Endothelial cell of umbilical vein (primary cell): ENCODE results near the gene ABCA9. TPM values are rescaled to one million over a fixed set of nuclear protein-coding genes. Genes with fewer than 3 reads are reported as not detected.

Source experiments
- BruUV-seq: library from RNA; stranded (reverse); fragments of 400-500 nt; replicated peaks from 2 replicates; lab custom pipeline; 2021; lab: Mats Ljungman, UMichigan
- CTCF ChIA-PET: fragments of 300-600, 350-600 bp; sonication (Branson Sonifier 250); formaldehyde crosslinking; loops from one replicate; lab custom pipeline; 2021; ENCODE audit warnings: antibody characterized with exemption, inconsistent platforms; lab: Charles Lee
- POLR2A ChIA-PET: fragments of 300-600, 350-600 bp; sonication (Branson Sonifier 250); formaldehyde crosslinking; loops from one replicate; lab custom pipeline; 2021; ENCODE audit warnings: antibody characterized with exemption, inconsistent platforms; lab: Charles Lee
- DNase-seq: peaks from one replicate; pipeline ENCODE4 v3.0.0-alpha.2; 2011; ENCODE audit warnings: low read depth, low spot score
- FAIRE-seq: peaks from 2 replicates; lab custom pipeline; 2011; peaks lifted over from hg19 to GRCh38; lab: Jason Lieb, UNC
- H2AFZ ChIP-seq: 2 replicates; pipeline ENCODE4 v1.6.0; 2012; ENCODE audit warnings: low read depth, low read length, control low read depth, inconsistent platforms
- H3K27ac ChIP-seq: 2 replicates; pipeline ENCODE4 v1.5.1; 2011; ENCODE audit warnings: low read depth, mild to moderate bottlenecking, control low read depth, low read length, moderate library complexity; ENCODE audit not compliant: insufficient read depth
- H3K27me3 ChIP-seq, 2 experiments: 2 replicates each; pipeline versions ENCODE4 v1.6.0 to v1.6.1; 2011; ENCODE audit warnings: low read length in 2 of 2, mixed read lengths in 1 of 2; ENCODE audit not compliant: control insufficient read depth in 2 of 2, insufficient read depth in 2 of 2
- H3K36me3 ChIP-seq, 2 experiments: 2 replicates in 1 of 2; 3 replicates in 1 of 2; pipeline ENCODE4 v1.5.1; 2011; ENCODE audit warnings: low read length in 2 of 2, mild to moderate bottlenecking in 1 of 2, moderate library complexity in 1 of 2; ENCODE audit not compliant: control insufficient read depth in 2 of 2, insufficient read depth in 2 of 2; ENCODE audit errors: extremely low read depth in 1 of 2
- H3K4me1 ChIP-seq: 3 replicates; pipeline ENCODE4 v1.5.1; 2011; ENCODE audit warnings: mild to moderate bottlenecking, low read length; ENCODE audit not compliant: control insufficient read depth, insufficient read depth; ENCODE audit errors: extremely low read depth
- H3K4me2 ChIP-seq: 2 replicates; pipeline ENCODE4 v1.6.1; 2011; ENCODE audit warnings: low read length, control low read depth, mixed read lengths; ENCODE audit not compliant: insufficient read depth
- H3K4me3 ChIP-seq, 3 experiments: fragments of 200-600 bp in 1 of 3; sonication (generic), shearing (Covaris generic) in 1 of 3; replicated peaks in 1 of 3; 2 replicates each; pipeline ENCODE4 v1.5.1; 2011 to 2016; ENCODE audit warnings: control low read depth in 3 of 3, low read length in 3 of 3, mild to moderate bottlenecking in 2 of 3, inconsistent platforms in 1 of 3, low read depth in 1 of 3, moderate library complexity in 1 of 3; ENCODE audit not compliant: insufficient read depth in 1 of 3
- H3K79me2 ChIP-seq: 2 replicates; pipeline ENCODE4 v1.6.0; 2012; ENCODE audit warnings: low read length, inconsistent platforms; ENCODE audit not compliant: control insufficient read depth, insufficient read depth
- H3K9ac ChIP-seq: replicated peaks from 2 replicates; pipeline ENCODE3; 2011; ENCODE audit warnings: low read length, control low read depth; ENCODE audit not compliant: insufficient read depth; ENCODE audit errors: extremely low read depth
- H3K9me1 ChIP-seq: replicated peaks from 3 replicates; pipeline ENCODE4 v1.6.0; 2011; ENCODE audit warnings: mild to moderate bottlenecking, low read length; ENCODE audit not compliant: control insufficient read depth, insufficient read depth; ENCODE audit errors: extremely low read depth
- H3K9me3 ChIP-seq: replicated peaks from 2 replicates; pipeline ENCODE4 v1.5.1; 2012; ENCODE audit warnings: low read length, inconsistent platforms; ENCODE audit not compliant: control insufficient read depth, insufficient read depth
- H4K20me1 ChIP-seq: replicated peaks from 2 replicates; pipeline ENCODE3; 2011; ENCODE audit warnings: mild to moderate bottlenecking, low read length; ENCODE audit not compliant: control insufficient read depth, insufficient read depth; ENCODE audit errors: extremely low read depth
- EZH2 ChIP-seq: IDR thresholded peaks from 2 replicates; pipeline ENCODE4 v1.6.1; 2012; ENCODE audit warnings: borderline replicate concordance, low read depth, mild to moderate bottlenecking, moderate library complexity, low read length, inconsistent platforms; ENCODE audit not compliant: severe bottlenecking
- FOS ChIP-seq: IDR thresholded peaks from 2 replicates; pipeline ENCODE4 v1.6.1; 2011; ENCODE audit warnings: mild to moderate bottlenecking, low read length, moderate library complexity, borderline replicate concordance; ENCODE audit not compliant: insufficient read depth
- GATA2 ChIP-seq: IDR thresholded peaks from 2 replicates; pipeline ENCODE4 v1.7.0; 2011; ENCODE audit warnings: low read depth, mild to moderate bottlenecking, moderate library complexity, mixed read lengths, low read length; ENCODE audit not compliant: insufficient read length, insufficient read depth
- JUN ChIP-seq: IDR thresholded peaks from 2 replicates; pipeline ENCODE4 v1.6.1; 2011; ENCODE audit warnings: borderline replicate concordance, low read depth; ENCODE audit not compliant: insufficient read length, insufficient read depth
- MYC ChIP-seq: IDR thresholded peaks from one replicate; pipeline ENCODE4 v1.6.1; 2011; ENCODE audit warnings: mild to moderate bottlenecking, low read depth, low read length
- POLR2A ChIP-seq: IDR thresholded peaks from 2 replicates; pipeline ENCODE4 v1.6.1; 2012; ENCODE audit warnings: low read depth, mild to moderate bottlenecking, control low read depth, low read length
- POLR2AphosphoS5 ChIP-seq: IDR thresholded peaks from 2 replicates; pipeline ENCODE4 v1.6.1; 2012; ENCODE audit warnings: low read depth, mild to moderate bottlenecking, control low read depth, low read length, moderate library complexity; ENCODE audit not compliant: insufficient read depth
- dilution Hi-C: fragments of 300-500 bp; cut with MboI; formaldehyde crosslinking; loops from one replicate; pipeline ENCODE4 v1.15.0; 2019; ENCODE audit warnings: low sequenced_read_pairs; ENCODE audit not compliant: extremely low pct_ligation_motif_present
- intact Hi-C: fragments of 100-400 bp; cut with micrococcal nuclease; formaldehyde crosslinking; loops from one replicate; pipeline ENCODE4 v1.10.0; 2022
- polyA plus RNA-seq, 4 experiments: library from polyadenylated mRNA; depleted of rRNA in 3 of 4; stranded (reverse) in 3 of 4; unstranded in 1 of 4; fragments of >200 nt; gene quantifications; 2 replicates each; pipeline versions ENCODE4 v1.2.1 to v1.2.3, GENCODE V29; 2011 to 2012; ENCODE audit warnings: missing spikeins in 1 of 4
- total RNA-seq: library from RNA; stranded (reverse); gene quantifications from 2 replicates; pipeline ENCODE4 v1.2.3, GENCODE V29; 2021
- TF ChIP-seq, protein P1 (sequence below), 2 donors: IDR thresholded peaks; 1 replicate in 1 of 2; 2 replicates in 1 of 2; pipeline ENCODE4 v1.5.1; 2011; ENCODE audit warnings: low read length in 2 of 2, mild to moderate bottlenecking in 2 of 2, moderate library complexity in 2 of 2, control low read depth in 1 of 2, inconsistent platforms in 1 of 2, low read depth in 1 of 2; ENCODE audit not compliant: insufficient read depth in 1 of 2; ENCODE audit errors: extremely low read depth in 1 of 2
- TF ChIP-seq, protein P2 (sequence below): IDR thresholded peaks from 2 replicates; pipeline ENCODE4 v1.6.1; 2011; ENCODE audit not compliant: insufficient read depth, insufficient read length

ABCA9 gene
- total and polyA plus RNA-seq, 2 donors (not counting 3 experiments of a cell fraction or from before 2014, with no cell fraction given), result 2.7 to 7.7 TPM

DNA sequence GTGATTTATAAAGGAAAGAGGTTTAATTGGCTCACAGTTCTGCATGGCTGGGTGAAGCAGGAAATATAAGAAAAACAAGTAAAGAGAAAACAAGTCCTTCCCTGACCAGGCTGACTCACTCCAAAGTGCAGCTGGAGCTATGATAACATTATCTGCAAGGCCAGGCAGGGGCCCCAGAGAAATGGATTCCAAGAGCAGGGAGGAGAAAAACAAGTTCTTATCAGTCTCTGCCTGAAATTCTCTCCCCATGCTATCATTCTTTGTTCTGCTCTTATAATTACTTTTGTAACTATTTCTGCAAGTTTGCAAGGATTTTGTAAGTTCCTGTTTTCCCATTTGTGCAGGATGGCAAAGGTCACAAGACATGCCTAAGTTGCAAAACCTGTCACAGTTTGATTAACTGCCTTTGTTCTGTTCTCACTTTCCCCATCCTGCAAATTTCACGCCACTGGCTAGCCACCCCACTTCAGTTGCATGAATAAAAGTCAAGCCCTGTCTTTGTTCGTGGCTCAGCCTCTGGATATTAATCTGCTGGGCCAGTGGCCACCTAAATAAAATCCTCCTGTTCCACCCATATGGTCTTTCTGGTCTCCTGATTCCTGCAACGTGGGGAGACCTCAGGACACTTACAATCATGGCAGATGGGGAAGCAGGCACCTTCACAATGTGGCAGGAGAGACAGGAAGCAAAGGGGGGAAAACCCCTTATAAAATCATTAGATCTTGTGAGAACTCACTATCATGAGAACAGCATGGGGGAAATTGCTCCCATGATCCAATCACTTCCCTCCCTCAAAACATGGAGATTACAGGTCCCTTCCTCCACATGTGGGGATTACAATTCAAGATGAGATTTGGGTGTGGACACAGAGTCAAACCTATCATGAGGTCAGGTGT lies 13.1 kb downstream of the ABCA9 start:
- Histone ChIP-seq H3K9ac (peak overlapping the region; percentile 69), H3K4me2 (peak overlapping the region; percentile 22), H2AFZ (peak overlapping the region; percentile 9), H3K4me3 (no peak overlapping the region), H3K36me3 (peaks cover 0 to 3% of the 10 kb centered on the region in 2 experiments), H3K27ac (peak overlapping the region; percentile 95), H3K9me3 (no peaks in the 10 kb centered on the region), H3K27me3 (no peaks in the 10 kb centered on the region), H3K4me1 (peaks cover 35% of the 10 kb centered on the region), H3K9me1 (no peaks in the 10 kb centered on the region), H3K79me2 (no peaks in the 10 kb centered on the region), H4K20me1 (no peaks in the 10 kb centered on the region)
- peak; percentile 71 for FAIRE-seq
- dilution Hi-C loops, result no loop called here
- POLR2A ChIA-PET, result no interaction called here
- CTCF ChIA-PET, result interaction anchor here (1.0 to 1.1 kb wide), 3 partner anchors 8 to 253 kb away, joined by 3 to 4 read pairs (median 3); no protein-coding TSS in a partner anchor
- peak; percentile 99 for DNase-seq
- TF ChIP-seq FOS, result peak; percentile 95
- TF ChIP-seq GATA2, result peak; percentile 98
- TF ChIP-seq MYC, result no peak
- peak; percentile 91 for TF ChIP-seq JUN
- TF ChIP-seq, protein P1, sequence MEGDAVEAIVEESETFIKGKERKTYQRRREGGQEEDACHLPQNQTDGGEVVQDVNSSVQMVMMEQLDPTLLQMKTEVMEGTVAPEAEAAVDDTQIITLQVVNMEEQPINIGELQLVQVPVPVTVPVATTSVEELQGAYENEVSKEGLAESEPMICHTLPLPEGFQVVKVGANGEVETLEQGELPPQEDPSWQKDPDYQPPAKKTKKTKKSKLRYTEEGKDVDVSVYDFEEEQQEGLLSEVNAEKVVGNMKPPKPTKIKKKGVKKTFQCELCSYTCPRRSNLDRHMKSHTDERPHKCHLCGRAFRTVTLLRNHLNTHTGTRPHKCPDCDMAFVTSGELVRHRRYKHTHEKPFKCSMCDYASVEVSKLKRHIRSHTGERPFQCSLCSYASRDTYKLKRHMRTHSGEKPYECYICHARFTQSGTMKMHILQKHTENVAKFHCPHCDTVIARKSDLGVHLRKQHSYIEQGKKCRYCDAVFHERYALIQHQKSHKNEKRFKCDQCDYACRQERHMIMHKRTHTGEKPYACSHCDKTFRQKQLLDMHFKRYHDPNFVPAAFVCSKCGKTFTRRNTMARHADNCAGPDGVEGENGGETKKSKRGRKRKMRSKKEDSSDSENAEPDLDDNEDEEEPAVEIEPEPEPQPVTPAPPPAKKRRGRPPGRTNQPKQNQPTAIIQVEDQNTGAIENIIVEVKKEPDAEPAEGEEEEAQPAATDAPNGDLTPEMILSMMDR (IDR thresholded peaks at IDR 0.05; ENCODE audit: extremely low read depth in 1 of 2, insufficient read depth in 1 of 2, low read depth in 1 of 2, low read length in 2 of 2), result no peak
- peak; percentile 66 for TF ChIP-seq POLR2AphosphoS5
- peak; percentile 77 for TF ChIP-seq POLR2A
- TF ChIP-seq EZH2, result no peak
- TF ChIP-seq, protein P2, sequence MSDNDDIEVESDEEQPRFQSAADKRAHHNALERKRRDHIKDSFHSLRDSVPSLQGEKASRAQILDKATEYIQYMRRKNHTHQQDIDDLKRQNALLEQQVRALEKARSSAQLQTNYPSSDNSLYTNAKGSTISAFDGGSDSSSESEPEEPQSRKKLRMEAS, result no peak
- intact Hi-C loops, result loop anchor here (1.0 to 5.0 kb wide), 10 partner anchors 34 to 270 kb away; no protein-coding TSS in a partner anchor
- TSS peak; percentile 88 for BruUV-seq
